Measurements from ENCODE around the gene C17orf114.

The C17orf114 gene

DNA sequence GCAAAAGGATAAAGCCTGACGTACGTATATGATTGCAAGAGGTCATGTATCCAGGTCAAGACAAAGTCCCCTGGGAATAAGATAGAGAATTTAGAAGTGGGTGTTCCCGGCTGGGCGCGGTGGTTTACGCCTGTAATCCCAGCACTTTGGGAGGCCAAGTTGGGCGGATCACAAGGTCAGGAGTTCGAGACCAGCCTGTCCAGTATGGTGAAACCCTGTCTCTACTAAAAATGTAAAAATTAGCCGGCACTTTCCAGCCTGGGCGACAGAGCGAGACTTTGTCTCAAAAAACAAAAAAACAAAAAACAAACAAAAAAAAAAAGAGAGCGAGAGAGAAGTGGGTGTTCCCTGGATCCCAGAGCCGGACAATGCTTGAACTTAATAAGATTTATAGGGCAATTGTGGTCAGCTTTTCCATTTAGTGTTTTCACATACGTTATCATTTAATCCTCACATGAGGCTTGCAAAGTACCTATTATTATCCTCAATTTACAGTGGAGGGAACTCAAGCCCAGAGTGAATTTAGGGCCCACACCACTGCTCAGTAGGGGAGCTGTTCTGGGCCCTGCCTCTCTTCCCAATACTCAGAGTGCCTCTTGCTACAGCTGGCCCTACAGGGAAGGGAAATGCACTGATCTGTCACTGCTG lies 13.8 kb downstream of the C17orf114 start:
- no peak for DNase-seq (ENCODE audit: low read depth in 2 of 2)

- DNase-seq (ENCODE audit: low read depth in 2 of 2) = no peak
Observed at GRCh38 chr17:4786516-4786915, 15.6 kb downstream of the C17orf114 start.

GRCh38 chr17:4786106-4786511 lies 16.0 kb downstream of the C17orf114 start, which contains the start of gene VMO1:
TSS of gene VMO1 (minus strand) at chr17:4786364. CDS start at chr17:4786352, 12 bp downstream.
- no peak for DNase-seq (ENCODE audit: low read depth in 2 of 2)

GRCh38 chr17:4785311-4786105 lies 16.6 kb downstream of the C17orf114 start:
- DNase-seq (ENCODE audit: low read depth in 2 of 2) = no peak

- DNase-seq (ENCODE audit: low read depth in 2 of 2) = no peak
Observed at GRCh38 chr17:4782652-4783051, 19.5 kb downstream of the C17orf114 start.

DNA sequence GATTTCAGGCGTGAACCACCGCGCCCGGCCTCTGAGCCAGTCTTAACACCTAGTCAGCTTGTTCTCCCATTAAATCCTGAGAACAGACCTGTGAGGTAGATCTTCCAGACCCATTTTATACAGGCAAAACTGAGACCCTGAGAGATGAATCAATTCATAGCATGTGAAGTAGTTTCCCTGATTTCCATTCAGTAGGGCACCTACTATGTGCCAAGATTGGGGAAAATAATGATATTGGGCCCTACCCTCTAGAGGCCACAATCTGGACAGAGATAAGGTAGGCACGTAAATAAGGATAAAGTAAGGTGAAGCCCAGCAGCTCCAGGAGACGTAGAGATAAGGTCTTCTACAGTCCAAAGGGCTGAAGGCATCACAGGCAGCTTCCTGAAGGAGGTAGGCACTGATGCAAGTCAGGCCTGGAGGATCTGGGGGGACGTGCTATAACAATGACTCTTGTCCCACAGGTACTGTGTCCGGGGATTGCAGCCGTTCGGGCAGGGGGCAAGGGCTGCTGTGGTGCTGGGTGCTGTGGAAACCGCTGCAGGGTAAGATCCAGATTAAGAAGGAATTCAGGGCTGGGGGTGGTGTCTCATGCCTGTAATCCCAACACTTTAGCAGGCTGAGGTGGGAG lies 21.7 kb downstream of the C17orf114 start:
- DNase-seq (ENCODE audit: low read depth in 2 of 2) = no peak

GRCh38 chr17:4777969-4778760 lies 24.0 kb downstream of the C17orf114 start:
- no peak for DNase-seq (ENCODE audit: low read depth in 2 of 2)

DNA sequence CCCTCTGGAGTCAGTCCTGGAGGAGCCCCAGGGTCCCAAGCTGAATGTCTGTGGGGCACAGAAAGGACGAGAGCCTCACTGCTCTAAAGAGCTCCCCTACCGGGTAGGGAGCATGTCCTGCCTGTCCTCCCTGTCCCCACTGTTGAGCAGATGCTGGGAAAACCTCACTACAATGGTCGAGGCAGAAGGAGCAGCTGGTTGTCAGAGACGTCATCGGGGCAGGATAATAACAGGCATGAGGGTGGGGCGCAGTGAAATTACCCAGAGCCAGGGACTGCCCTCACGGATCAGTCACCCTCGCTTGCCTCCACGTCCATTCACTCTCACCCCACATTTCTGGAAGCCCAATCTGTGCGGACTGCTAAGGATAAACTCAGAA lies 29.9 kb downstream of the C17orf114 start:
- DNase-seq (ENCODE audit: low read depth in 2 of 2) = no peak

GRCh38 chr17:4771519-4772234 lies 30.5 kb downstream of the C17orf114 start, which contains the start of gene TM4SF5:
TSS of gene TM4SF5 (plus strand) at chr17:4771886. CDS start at chr17:4771923, 37 bp downstream.
- DNase-seq (ENCODE audit: low read depth in 2 of 2) = no peak

- DNase-seq (ENCODE audit: low read depth in 2 of 2) = no peak
Observed at GRCh38 chr17:4769628-4770027, 32.5 kb downstream of the C17orf114 start.

GRCh38 chr17:4768298-4768697 lies 33.8 kb downstream of the C17orf114 start:
- DNase-seq (ENCODE audit: low read depth in 2 of 2) = no peak

GRCh38 chr17:4766723-4767122 lies 35.4 kb downstream of the C17orf114 start:
- DNase-seq (ENCODE audit: low read depth in 2 of 2) = no peak

DNA sequence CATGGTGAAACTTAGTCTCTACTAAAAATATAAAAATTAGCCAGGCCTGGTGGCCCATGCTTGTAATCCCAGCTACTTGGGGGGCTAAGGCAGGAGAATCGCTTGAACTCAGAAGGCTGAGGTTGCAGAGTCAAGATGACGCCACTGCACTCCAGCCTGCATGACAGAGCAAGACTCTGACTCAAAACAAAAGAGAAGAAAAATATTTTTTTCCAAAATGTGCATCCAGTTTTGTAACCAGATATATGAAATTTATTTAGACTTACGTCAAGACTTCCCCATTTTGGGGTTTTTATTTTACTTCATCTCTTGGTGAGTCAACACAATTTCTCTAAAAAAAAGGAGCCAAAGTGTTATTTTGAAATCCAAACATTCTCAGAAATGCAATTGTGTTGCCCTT lies 35.9 kb downstream of the C17orf114 start:
- no peak for DNase-seq (ENCODE audit: low read depth in 2 of 2)

- DNase-seq (ENCODE audit: low read depth in 2 of 2) = no peak
Observed at GRCh38 chr17:4764595-4764994, 37.5 kb downstream of the C17orf114 start.

GRCh38 chr17:4759776-4760236 lies 42.3 kb downstream of the C17orf114 start:
- no peak for DNase-seq (ENCODE audit: low read depth in 2 of 2)

GRCh38 chr17:4753392-4753791 lies 48.7 kb downstream of the C17orf114 start:
- no peak for DNase-seq (ENCODE audit: low read depth in 2 of 2)

- DNase-seq (ENCODE audit: low read depth in 2 of 2) = no peak
Observed at GRCh38 chr17:4751932-4752331, 50.2 kb downstream of the C17orf114 start.
